Activated naive CD4-positive, alpha-beta T cell (primary cell): Measurements from ENCODE around the gene ATG4C.
"Not testable (repeated sequence)": the region's sequence is repeated elsewhere in the genome, so short reads cannot be mapped to it uniquely, and the experiment has no call there.

Experiments used
- DNase-seq, 4 experiments: peaks; one replicate each; lab custom pipeline; 2025; lab: John Stamatoyannopoulos, UW

The ATG4C gene

GRCh38 chr1:62774971-62775595 is 8.8 kb upstream of the ATG4C start:
- DNase-seq, result no peak

- no peak for DNase-seq
Observed at GRCh38 chr1:62778208-62778607, 5.7 kb upstream of the ATG4C start.

DNA sequence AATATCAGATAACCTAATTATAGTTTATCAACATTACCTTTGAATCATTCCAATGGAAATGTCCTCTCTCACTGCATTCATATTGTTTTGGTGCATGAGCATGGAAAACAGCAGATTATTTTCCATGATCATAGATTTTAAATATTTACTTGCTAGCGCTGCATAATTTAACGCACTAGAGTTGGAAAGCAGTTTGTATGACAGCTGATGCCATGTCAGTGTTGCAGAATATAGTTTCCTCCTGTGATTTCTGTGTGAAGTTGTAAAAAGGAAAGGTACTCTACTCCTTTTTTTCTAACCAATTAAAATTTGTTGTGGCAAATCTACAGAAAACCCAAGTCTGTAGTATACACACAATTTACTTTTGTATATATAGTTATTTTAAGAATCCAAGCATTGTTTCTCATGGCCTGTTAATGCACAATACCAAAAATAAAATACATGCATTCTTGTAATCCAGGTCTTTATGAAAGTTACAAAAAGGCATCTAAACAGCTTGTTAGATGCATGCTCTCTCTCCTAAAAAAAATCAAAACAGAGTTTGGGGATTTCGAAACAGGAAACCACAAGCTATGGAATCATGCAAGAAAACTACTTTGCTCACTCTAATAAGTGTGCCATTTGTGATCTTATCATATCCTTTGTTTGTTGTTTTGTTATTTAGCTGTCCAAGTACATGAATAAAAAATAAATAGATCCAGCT is 1.9 kb upstream of the ATG4C start:
- no peak for DNase-seq

DNA sequence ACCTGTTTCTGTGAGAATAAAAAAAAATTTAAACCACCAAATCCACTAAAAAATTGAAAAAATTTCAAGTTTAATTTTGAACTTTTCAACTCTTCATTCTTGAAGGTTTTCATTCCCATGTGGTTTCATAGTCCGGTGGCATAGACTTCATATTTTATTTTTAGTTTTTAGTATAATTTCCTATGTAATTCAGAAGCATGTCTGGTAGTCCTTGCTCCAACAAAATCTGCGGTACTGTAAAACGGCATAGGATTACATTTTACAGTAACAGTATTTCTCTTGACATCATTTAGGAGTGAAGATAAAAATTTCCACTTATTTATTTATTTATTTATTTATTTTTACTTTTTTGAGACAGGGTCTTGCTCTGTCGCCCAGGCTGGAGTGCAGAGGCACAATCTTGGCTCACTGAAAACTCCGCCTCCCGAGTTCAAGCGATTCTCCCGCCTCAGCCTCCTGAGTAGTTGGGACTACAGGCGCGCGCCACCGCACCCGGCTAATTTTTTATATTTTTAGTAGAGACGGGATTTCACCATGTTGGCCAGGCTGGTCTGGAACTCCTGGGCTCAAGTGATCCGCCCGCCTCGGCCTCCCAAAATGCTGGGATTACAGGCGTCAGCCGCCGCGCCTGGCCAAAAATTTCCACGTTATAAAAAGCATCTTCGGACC is 1.3 kb upstream of the ATG4C start:
- DNase-seq, result not testable (repeated sequence)

DNA sequence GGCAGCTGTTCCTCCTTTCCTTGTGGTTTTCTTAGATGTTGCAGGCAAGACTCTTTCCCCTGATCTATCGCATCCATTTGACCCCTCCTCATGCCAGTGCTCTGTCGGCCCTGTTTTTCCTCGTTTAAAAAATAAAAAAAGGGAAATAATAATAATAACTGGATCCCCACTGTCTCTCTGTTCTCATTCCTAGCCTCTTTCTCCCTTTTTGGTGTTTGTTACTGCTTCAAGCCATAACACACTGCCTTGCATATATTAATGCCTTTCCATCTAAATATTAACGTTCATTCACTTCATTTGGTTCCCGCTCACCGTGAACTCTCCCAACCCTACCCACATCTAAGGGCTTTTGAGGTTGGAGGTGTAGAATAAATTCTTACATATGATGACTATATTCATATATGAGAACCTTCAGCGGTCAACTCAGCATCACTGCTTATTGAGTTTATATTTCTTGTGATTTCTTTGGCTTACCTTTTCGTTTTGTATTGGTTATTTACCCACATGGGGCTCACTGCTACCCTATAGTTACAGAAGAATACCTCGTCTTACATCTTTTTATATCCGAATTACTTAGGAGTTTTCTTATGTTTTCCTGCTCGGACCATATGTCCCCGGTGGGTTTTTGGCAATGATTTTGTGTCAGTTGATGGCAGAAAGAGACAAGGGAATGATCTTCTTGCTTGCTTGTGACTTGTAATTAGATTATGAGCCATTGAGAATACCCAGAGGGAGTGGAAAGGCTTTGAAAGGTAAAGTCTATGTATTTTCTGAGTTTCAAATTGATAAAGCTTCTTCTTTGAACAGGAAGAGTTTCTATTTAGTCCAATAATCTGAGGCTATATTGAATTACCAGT is 805 bp downstream of the ATG4C start:
- DNase-seq, result no peak

- no peak for DNase-seq
Observed at GRCh38 chr1:62790716-62791115, 6.8 kb downstream of the ATG4C start.

DNA sequence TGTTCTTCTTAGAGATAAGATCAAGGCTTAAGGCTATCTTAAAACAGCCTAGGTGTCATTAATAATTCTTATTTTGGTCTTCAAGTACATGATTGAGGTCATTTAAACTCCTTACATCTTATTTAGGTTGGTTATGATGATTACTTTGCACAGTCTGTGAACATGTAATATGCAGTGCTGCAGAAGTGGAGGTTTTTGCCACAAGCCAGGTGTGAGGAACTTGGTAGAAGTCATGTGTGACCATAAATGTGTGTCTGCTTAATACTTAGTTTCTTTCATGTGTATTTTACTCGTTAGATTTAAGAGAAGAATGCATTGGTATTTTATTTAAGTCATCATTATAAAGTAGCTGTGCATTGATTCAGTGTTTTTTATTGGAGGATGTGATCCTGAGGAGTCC is 10.1 kb downstream of the ATG4C start:
- no peak for DNase-seq

DNA sequence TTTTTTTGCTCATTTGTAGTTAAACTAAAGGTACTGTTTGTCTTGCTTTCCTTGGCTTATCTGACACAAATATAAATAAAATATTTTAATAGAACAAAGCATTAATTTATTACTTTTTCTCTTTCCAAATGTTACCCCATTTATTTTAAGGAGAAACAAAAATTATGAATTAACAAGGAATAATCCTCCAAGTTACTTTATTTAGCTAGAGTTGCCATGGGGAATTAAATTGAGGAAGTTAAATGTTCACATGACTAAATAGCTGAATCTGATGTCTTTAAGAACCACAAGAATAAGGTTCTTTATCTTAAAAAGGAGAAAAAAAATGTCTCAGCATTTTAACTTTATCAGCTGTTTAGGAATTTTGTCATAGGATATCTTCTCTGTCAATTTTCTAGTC is 12.3 kb downstream of the ATG4C start:
- no peak for DNase-seq

DNA sequence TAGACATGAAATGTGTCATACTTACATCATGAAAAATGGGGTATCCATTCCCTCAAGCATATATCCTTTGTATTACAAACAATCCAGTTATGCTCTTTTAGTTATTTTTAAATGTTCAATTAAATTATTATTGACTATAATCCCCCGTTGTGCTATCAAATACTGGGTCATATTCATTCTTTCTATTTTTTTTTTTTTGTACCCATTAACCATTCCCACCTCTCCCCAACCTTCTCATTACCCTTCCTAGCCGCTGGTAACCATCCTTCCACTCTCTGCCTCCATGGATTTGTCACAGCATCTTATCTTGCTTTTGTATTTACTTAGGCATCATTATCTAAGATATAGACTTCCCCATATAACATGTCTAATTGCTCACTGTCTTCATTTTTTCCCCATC is 15.8 kb downstream of the ATG4C start:
- DNase-seq, result no peak

DNA sequence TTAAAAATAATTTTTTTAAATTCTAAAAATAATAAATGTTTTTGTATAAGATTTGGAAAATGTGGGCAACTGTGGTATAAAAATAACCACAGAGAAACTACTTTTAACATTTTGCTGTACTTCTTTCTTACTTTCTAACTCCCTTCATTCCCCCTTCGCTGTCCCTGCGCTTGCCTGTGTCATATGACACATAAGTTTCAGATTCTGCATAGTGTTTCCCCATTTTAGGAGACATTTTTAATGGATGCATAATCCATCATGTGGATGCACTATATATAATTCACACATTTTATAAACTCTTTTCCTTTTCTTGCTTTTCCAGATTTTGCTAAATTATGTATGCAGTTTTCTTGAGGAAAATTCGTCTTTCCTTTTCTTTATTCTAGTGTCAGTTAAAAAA is 16.3 kb downstream of the ATG4C start:
- DNase-seq, result no peak

- no peak for DNase-seq
Observed at GRCh38 chr1:62800825-62801306, 16.9 kb downstream of the ATG4C start.

DNA sequence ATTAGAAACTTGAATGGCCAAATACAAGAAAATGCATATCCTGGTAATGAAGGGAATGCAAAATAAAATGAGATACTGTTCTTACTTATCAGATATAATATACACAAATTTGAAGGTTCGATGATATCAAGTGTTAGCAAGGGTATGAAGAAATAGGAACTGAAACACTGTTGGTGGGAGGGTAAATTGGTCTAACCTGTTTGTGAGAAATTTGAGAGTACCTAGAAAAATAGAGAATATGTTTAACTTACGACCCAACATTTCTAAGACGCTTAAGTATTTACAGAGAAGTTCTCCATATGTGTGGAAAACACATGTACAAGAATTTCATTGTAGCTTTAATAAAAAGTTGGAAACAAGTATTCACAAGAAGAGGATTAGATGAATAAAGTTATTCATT is 25.9 kb downstream of the ATG4C start:
- no peak for DNase-seq

DNA sequence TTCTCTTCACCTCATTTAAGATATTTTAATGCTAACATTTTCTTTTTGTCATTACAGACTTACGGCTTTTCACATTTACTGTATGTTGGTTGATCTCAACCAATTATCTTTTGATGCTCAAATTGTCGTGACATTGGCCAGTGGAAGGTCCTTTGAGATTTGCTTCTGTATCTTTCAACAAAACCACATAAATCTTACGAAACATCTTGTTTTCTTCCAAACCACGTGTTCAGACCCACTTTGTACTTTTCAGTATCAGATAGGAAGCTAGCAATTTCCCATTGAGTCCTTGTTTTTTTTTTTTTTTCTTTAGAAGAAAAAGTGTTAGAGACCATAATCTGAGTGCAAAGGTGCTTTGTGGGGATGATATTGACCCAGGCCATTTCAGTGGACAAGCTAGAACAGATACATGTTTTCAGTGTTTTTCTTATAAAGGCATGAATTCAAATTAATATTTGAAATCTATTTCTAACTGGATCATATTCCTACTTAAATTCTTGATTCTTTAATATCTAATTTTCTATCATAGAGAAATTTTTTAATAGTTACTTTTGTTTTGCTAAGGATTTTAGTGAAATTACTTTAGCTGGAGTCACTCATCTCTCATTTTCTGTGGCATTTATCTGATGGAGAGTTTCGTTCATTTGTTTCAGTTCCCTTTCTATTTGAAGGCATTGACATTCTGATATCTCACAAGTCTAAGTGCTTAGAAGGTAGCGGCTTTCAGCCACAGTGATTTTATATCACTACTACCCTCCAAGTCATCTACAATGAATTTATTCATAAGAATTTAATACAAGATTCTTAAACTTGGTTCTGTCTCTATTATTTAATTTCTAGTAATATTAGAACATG is 26.7 kb downstream of the ATG4C start:
- no peak for DNase-seq

DNA sequence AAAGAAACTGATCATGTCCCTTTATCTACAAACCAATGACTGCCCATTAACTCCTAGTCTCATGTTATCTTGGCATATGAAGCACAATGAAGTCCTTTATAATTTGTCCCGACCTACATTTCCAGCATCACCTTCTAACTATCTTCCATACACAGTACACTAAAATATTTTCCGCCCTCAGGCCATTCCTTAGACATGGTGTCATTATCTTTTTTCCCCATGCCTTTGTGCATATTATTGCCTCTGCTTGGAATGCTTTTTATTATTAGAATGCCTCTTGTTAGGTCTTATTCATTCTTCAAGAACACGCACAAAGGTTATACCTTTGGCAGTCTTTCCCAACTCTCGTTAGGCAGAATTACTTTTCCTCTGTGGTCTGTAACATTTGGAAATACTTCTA is 39.6 kb downstream of the ATG4C start:
- DNase-seq, result no peak

GRCh38 chr1:62826901-62827300 is 43.0 kb downstream of the ATG4C start:
- no peak for DNase-seq

GRCh38 chr1:62827786-62828185 is 43.9 kb downstream of the ATG4C start:
- DNase-seq, result not testable (repeated sequence)

GRCh38 chr1:62832276-62832675 is 48.3 kb downstream of the ATG4C start:
- DNase-seq, result no peak

DNA sequence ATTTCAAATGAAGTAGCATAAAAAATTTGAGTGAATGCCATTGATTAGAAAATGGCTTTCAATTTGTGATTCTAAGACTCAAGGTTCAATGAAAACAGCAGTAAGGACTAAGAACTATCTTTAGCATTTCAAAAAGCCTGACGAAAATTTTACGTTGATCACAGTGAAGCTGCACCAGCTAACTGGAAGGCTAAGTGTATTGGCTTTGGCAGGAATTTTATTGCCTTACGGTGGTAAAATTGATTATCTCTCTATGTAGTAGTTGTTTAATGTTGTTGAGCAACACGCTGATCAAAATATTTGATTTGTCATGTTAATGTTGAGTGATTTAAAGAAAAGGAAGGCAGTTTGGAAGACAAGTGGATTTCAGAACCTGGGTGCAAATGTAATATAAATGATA is 49.6 kb downstream of the ATG4C start:
- no peak for DNase-seq

DNA sequence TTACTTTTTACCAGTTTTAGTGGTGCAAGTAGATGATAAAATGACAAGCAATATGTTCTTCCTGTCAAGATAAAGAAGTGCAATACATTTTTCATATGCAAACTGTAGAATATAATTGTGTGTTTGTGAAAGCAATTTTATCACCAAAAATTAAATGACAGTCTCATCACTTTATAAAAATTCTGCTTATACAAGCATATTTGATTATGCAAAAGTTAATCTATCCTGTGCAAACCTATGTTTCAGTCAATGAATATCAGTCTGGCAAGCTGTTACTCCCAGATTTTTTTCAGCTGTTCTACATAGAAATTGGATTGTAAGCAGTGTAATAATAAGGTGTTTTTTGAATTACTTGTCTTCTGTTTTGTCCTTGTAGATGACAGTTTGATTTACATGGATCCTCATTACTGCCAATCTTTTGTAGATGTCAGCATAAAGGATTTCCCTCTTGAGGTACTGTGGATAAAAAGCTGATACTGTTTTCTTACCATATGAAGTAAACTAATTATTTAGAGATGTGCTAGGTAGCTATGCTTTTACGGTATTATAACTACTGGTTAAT is 50.5 kb downstream of the ATG4C start:
- DNase-seq, result no peak

DNA sequence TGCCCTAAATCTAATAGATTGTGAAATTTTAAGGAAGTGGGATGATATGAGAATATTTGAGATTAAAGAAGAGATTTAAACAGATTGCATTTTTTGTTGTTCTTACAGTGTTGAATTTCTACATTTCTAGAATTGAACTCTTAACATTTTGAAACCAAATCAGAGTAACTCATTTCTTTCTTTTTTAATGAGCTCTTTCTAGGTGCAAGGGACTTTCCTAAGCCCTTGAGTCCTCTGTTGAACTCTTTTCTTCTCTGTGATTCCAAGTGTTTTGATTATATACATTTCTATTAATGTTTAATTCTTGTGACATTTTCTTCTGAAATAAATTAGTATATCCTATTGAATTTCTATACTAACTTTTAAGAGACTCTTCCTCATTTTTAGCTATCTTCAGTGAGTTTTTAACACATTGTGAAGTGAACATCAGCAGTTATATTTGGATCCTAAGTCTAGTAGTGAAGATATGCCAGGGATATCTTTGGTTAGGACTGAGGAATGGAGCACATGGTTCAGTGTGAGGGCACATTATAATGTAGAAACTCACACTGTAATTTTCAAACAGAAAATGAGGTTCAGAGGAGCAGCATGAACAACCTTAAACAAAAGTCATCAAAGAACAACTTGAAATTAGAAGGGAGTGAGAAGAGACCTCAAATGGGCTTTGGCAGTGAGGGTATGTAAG is 53.1 kb downstream of the ATG4C start:
- no peak for DNase-seq
